Measurements from ENCODE around the gene HNRNPH1.

Gene HNRNPH1

GRCh38 chr5:179613460-179614071, 9.9 kb downstream of the HNRNPH1 start:
- Mint-ChIP-seq H3K4me1 (ENCODE audit: low read depth) (peaks cover 69% of the 10 kb centered on the region), H3K36me3 (peaks cover 23% of the 10 kb centered on the region), H3K9me3 (ENCODE audit: low read depth) (no peaks in the 10 kb centered on the region), H3K4me3 (peak overlapping the region; percentile 20), H3K27me3 (no peaks in the 10 kb centered on the region), H3K27ac (peak overlapping the region; percentile 75)

DNA sequence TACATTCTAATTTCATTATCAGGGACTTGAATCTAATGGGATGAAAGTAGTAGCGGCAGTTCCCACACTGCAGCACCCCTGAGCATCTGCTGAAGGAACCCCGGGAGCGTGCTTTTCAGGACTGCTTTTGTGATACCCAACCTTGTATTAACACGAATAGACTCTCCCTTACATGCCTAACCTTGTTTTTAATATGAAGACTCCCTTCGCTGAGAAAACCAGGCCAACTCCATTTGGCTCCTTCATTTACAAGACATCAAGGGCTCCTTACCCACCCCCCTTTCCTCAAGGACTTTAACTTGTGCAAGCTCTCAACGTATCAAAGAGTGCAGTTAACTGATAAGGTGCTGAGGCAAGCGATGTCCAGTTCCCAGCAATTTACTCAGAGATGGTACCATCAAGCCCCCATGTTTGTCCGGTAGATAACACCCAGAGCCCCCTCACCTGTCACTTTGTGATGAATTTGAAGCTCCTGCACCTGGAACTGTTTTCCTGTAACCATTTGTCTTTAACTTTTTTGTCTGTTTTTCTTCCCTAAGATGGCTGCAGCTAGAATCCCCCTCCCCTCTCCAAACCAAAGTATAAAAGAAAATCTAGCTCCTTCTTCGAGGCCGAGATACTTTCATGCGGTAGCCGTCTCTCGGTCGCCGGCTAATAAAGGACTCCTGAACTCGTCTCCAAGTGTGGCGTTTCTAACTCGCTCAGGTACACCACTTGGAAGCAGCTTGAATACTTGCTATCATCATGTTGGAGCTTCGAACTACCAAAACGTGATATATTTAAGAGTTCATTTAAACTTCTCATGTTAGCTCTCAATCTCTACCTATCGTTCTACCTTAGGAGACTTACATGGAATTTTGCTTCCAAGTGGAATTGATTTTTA, 10.7 kb downstream of the HNRNPH1 start:
- H3K4me3 Mint-ChIP-seq = peak overlapping the region; percentile 20
- H3K27ac Mint-ChIP-seq = peak overlapping the region; percentile 75
- H3K4me1 Mint-ChIP-seq (ENCODE audit: low read depth) = peaks cover 67% of the 10 kb centered on the region
- H3K9me3 Mint-ChIP-seq (ENCODE audit: low read depth) = no peaks in the 10 kb centered on the region
- peaks cover 20% of the 10 kb centered on the region for H3K36me3 Mint-ChIP-seq
- no peaks in the 10 kb centered on the region for H3K27me3 Mint-ChIP-seq

DNA sequence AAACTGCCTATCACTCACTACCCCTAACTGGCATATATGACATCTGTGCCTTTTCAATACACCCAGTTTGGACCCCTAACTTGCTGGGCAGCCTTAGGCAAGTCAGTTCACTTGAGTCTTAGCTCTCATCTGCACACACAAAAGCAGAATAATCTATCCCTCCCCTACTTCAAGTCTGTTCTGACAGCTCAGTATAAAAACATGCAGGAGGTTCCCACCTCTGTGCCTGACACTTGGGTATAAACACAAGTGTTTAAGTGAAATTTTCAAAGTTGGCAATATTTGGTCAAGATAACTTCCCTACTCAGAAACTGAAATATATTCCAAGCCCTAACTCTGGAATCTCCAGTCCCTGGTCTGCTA, 12.6 kb downstream of the HNRNPH1 start:
- peaks cover 52% of the 10 kb centered on the region for H3K4me1 Mint-ChIP-seq (ENCODE audit: low read depth)
- H3K9me3 Mint-ChIP-seq (ENCODE audit: low read depth) = no peaks in the 10 kb centered on the region
- peak overlapping the region; percentile 70 for H3K27ac Mint-ChIP-seq
- H3K4me3 Mint-ChIP-seq = no peak overlapping the region
- H3K27me3 Mint-ChIP-seq = no peaks in the 10 kb centered on the region
- H3K36me3 Mint-ChIP-seq = peaks cover 12% of the 10 kb centered on the region

DNA sequence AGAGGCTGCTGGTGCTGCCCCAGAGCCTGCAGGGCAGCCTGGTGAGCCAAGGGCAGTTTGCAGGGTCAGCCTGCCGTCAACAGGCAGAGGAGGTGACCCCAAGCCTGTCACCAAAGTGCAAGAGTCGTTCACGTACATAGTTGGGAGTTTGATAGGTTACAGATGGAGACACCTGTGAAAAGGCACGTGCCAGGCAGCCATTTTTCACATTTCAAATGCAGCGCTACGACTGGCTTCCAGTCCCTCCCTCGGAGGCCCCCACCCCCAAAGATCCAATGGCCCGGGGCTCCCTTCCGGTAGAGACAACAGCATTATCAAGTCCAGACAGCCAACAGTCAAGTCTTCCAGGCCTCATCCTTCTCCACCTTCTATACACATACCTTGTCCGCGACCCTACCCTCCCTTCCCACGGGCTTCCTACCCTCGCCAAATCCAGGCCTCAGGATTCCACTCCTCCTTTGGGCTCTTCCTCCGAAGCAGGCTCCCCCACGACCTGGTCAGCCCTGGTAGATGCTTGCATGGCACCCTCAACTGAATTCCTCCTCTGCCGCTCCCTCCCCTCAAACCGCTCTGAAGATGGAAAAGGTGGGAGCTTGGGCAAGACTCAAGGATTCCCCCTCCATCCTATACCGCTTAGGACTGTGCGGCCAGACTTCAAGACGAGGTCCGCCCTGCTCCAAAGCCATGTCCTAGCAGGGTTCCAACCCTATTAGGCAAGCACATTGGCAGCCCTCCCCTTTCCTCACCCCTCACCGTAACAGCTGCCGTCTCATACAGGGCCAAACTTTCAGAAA, 13.2 kb downstream of the HNRNPH1 start:
- peaks cover 48% of the 10 kb centered on the region for H3K4me1 Mint-ChIP-seq (ENCODE audit: low read depth)
- H3K4me3 Mint-ChIP-seq = no peak overlapping the region
- H3K9me3 Mint-ChIP-seq (ENCODE audit: low read depth) = no peaks in the 10 kb centered on the region
- H3K36me3 Mint-ChIP-seq = peaks cover 10% of the 10 kb centered on the region
- peak overlapping the region; percentile 70 for H3K27ac Mint-ChIP-seq
- H3K27me3 Mint-ChIP-seq = no peaks in the 10 kb centered on the region

DNA sequence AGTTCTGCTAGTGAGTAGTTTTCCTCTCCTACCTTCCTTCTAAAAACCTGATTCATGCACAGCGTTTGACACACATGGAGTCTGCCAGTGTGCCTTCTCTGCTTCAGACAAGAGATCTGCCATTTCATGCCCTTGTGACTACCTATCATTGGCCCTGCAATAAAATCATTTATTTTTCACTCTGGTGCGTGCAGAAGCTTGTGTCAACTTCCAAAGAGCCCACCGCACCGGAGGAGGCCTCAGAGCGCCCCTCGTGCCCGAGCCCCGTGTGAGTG, 13.7 kb downstream of the HNRNPH1 start:
- H3K36me3 Mint-ChIP-seq = peaks cover 10% of the 10 kb centered on the region
- H3K27ac Mint-ChIP-seq = peak overlapping the region; percentile 41
- H3K27me3 Mint-ChIP-seq = no peaks in the 10 kb centered on the region
- peaks cover 45% of the 10 kb centered on the region for H3K4me1 Mint-ChIP-seq (ENCODE audit: low read depth)
- no peak overlapping the region for H3K4me3 Mint-ChIP-seq
- H3K9me3 Mint-ChIP-seq (ENCODE audit: low read depth) = no peaks in the 10 kb centered on the region

DNA sequence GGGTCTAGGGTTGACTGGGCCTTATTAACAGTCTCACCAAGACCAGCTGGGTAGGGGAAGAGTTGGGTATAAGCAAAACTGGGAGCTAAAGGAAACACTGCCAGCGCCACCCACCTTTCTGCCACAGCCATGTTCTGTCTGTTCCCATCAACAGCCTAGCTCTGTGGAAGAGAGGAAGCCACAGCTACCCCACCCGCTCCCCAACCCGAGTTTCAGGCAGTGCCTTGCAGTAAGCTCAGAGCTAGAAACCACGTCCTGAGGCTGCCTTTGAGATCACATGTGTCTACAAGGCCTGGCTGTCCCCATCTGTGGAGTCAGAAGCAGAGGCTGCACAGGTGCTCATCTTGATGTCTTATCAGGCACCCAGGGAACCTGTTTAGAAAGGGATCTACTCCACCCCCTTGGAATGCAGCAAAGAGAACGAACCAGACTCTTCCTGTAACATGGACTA, 15.3 kb downstream of the HNRNPH1 start:
- Mint-ChIP-seq H3K4me1 (ENCODE audit: low read depth) (peaks cover 34% of the 10 kb centered on the region), H3K27ac (peak overlapping the region; percentile 72), H3K27me3 (no peaks in the 10 kb centered on the region), H3K4me3 (no peak overlapping the region), H3K36me3 (peaks cover 5% of the 10 kb centered on the region), H3K9me3 (ENCODE audit: low read depth) (no peaks in the 10 kb centered on the region)

- Mint-ChIP-seq H3K27me3 (no peaks in the 10 kb centered on the region), H3K27ac (peak overlapping the region; percentile 72), H3K4me3 (no peak overlapping the region), H3K4me1 (ENCODE audit: low read depth) (peaks cover 28% of the 10 kb centered on the region), H3K9me3 (ENCODE audit: low read depth) (no peaks in the 10 kb centered on the region), H3K36me3 (no peaks in the 10 kb centered on the region)
Observed at GRCh38 chr5:179607160-179607931, 16.1 kb downstream of the HNRNPH1 start.

DNA sequence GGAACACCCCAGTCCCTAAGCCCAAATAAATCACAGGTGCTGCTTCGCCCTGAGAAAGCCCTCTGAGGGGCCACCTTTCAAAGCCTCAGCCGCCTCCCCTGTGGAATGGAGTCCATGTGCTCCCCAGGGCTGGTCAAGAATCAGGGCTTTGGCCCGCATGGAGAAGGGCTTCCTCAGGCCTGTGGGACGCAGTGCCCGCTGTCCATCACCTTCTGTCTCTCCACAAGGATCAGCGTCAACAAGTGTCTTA, 16.6 kb downstream of the HNRNPH1 start:
- no peak overlapping the region for H3K4me3 Mint-ChIP-seq
- no peaks in the 10 kb centered on the region for H3K9me3 Mint-ChIP-seq (ENCODE audit: low read depth)
- H3K27me3 Mint-ChIP-seq = no peaks in the 10 kb centered on the region
- H3K27ac Mint-ChIP-seq = peak overlapping the region; percentile 16
- peaks cover 25% of the 10 kb centered on the region for H3K4me1 Mint-ChIP-seq (ENCODE audit: low read depth)
- no peaks in the 10 kb centered on the region for H3K36me3 Mint-ChIP-seq

- no peaks in the 10 kb centered on the region for H3K36me3 Mint-ChIP-seq
Observed at GRCh38 chr5:179606071-179606909, 17.2 kb downstream of the HNRNPH1 start.

GRCh38 chr5:179605026-179605833, 18.2 kb downstream of the HNRNPH1 start:
- Mint-ChIP-seq H3K4me3 (no peak overlapping the region), H3K27me3 (no peaks in the 10 kb centered on the region), H3K27ac (peak overlapping the region; percentile 25), H3K9me3 (ENCODE audit: low read depth) (no peaks in the 10 kb centered on the region), H3K36me3 (no peaks in the 10 kb centered on the region), H3K4me1 (ENCODE audit: low read depth) (peaks cover 15% of the 10 kb centered on the region)

More at GRCh38 chr5:179606071-179606909, 17.2 kb downstream of the HNRNPH1 start:
- H3K9me3 Mint-ChIP-seq (ENCODE audit: low read depth) = no peaks in the 10 kb centered on the region
- no peaks in the 10 kb centered on the region for H3K27me3 Mint-ChIP-seq
- peaks cover 22% of the 10 kb centered on the region for H3K4me1 Mint-ChIP-seq (ENCODE audit: low read depth)
- H3K4me3 Mint-ChIP-seq = no peak overlapping the region
- H3K27ac Mint-ChIP-seq = peak overlapping the region; percentile 25

DNA sequence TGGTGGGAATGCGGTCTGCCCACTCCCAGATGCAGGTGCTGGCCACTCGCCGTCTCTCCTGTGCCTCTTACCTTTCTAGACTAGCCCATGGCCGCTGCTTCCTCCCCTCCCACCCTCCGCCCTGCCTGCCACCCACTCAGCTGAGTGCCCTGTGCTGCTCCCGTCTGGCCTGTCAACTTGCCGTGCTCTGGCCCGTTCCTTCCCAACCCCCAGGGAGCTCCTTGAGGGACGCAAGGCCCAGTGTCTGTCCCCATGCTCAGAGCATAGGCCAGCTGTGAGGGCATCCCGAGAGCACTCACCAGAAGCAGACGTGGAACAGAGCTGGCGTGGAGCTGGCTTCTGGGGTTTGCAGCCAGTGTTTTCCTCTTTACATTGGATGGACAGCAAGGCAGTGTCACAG, 20.2 kb downstream of the HNRNPH1 start:
- Mint-ChIP-seq H3K36me3 (peaks cover 2% of the 10 kb centered on the region), H3K27ac (no peak overlapping the region), H3K27me3 (no peaks in the 10 kb centered on the region), H3K4me1 (ENCODE audit: low read depth) (peaks cover 6% of the 10 kb centered on the region), H3K4me3 (no peak overlapping the region), H3K9me3 (ENCODE audit: low read depth) (no peaks in the 10 kb centered on the region)

- Mint-ChIP-seq H3K4me1 (ENCODE audit: low read depth) (no peaks in the 10 kb centered on the region), H3K9me3 (ENCODE audit: low read depth) (no peaks in the 10 kb centered on the region), H3K4me3 (no peak overlapping the region), H3K27me3 (no peaks in the 10 kb centered on the region), H3K27ac (no peak overlapping the region), H3K36me3 (peaks cover 2% of the 10 kb centered on the region)
Observed at GRCh38 chr5:179601871-179602625, 21.4 kb downstream of the HNRNPH1 start.

DNA sequence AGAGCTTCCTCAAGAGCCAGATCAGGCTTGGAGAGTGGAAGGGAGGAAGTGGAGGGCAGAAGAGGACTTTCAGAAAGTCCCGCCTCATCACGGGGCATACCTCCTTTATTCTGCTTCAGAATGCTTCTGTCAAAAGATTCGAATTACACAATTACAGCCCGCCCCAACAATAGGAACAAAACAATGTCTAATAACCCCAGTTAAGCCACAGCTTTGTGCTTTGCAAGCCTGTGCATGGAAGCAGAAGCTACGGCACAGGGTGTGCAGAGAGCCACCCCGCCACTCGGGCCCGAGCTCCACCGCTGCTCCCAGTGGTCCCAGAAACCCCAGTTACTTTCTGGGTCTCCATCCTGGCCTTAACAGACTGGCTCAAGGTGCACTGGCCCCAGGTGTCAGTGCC, 23.5 kb downstream of the HNRNPH1 start:
- Mint-ChIP-seq H3K4me1 (ENCODE audit: low read depth) (no peaks in the 10 kb centered on the region), H3K27ac (no peak overlapping the region), H3K4me3 (no peak overlapping the region), H3K36me3 (peaks cover 5% of the 10 kb centered on the region), H3K9me3 (ENCODE audit: low read depth) (no peaks in the 10 kb centered on the region), H3K27me3 (no peaks in the 10 kb centered on the region)

Measured in activated naive CD8-positive, alpha-beta T cell (primary cell).